Glomerular visceral epithelial cell (primary cell): ENCODE measurements around the gene DYNC2H1.

ENCODE experiments used
- DNase-seq: peaks from one replicate; pipeline ENCODE4 v3.0.0-alpha.2; 2016; ENCODE audit errors: extremely low spot score

The DYNC2H1 gene

GRCh38 chr11:103108933-103109817 lies at the start of gene DYNC2H1:
DYNC2H1 (plus strand) TSS chr11:103109426; CDS start chr11:103109575, 149 bp downstream.
- DNase-seq: peak; percentile 91

GRCh38 chr11:103061656-103062055 lies 47.6 kb upstream of the DYNC2H1 start:
- DNase-seq: no peak

GRCh38 chr11:103067118-103067517 lies 42.1 kb upstream of the DYNC2H1 start:
- DNase-seq: no peak

GRCh38 chr11:103069367-103069766 lies 39.9 kb upstream of the DYNC2H1 start:
- DNase-seq: no peak

GRCh38 chr11:103070142-103070541 lies 39.1 kb upstream of the DYNC2H1 start:
- DNase-seq: no peak

GRCh38 chr11:103071008-103071407 lies 38.2 kb upstream of the DYNC2H1 start:
- no peak for DNase-seq

- no peak for DNase-seq
These were observed 32.9 kb upstream of the DYNC2H1 start for GRCh38 chr11:103076361-103076760.

- DNase-seq: no peak
These were observed 31.7 kb upstream of the DYNC2H1 start for GRCh38 chr11:103077554-103077953.

GRCh38 chr11:103078710-103079109 lies 30.5 kb upstream of the DYNC2H1 start:
- no peak for DNase-seq

- no peak for DNase-seq
These were observed 29.4 kb upstream of the DYNC2H1 start for GRCh38 chr11:103079833-103080232.

GRCh38 chr11:103085758-103086365 lies 23.4 kb upstream of the DYNC2H1 start:
- no peak for DNase-seq

GRCh38 chr11:103086461-103086860 lies 22.8 kb upstream of the DYNC2H1 start:
- no peak for DNase-seq

- peak; percentile 33 for DNase-seq
These were observed 18.0 kb upstream of the DYNC2H1 start for GRCh38 chr11:103091064-103091800.

GRCh38 chr11:103091801-103092524 lies 17.3 kb upstream of the DYNC2H1 start, which contains the start of gene DCUN1D5:
DCUN1D5 (minus strand) TSS chr11:103092160; CDS start chr11:103091872, 288 bp downstream.
- DNase-seq: peak; percentile 93

GRCh38 chr11:103097279-103097678 lies 11.9 kb upstream of the DYNC2H1 start:
- no peak for DNase-seq

GRCh38 chr11:103109818-103110388 lies 677 bp downstream of the DYNC2H1 start:
- DNase-seq: peak; percentile 18

- DNase-seq: peak; percentile 4
These were observed 1.2 kb downstream of the DYNC2H1 start for GRCh38 chr11:103110391-103110790.

GRCh38 chr11:103111400-103111799 lies 2.2 kb downstream of the DYNC2H1 start:
- DNase-seq: no peak

- DNase-seq: no peak
These were observed 3.1 kb downstream of the DYNC2H1 start for GRCh38 chr11:103112364-103112763.

GRCh38 chr11:103114836-103115235 lies 5.6 kb downstream of the DYNC2H1 start:
- no peak for DNase-seq

GRCh38 chr11:103125462-103125861 lies 16.2 kb downstream of the DYNC2H1 start:
- DNase-seq: no peak
